IPS-18a (cell line): ENCODE results near the gene SEPTIN8.
A peak's percentile ranks its signal among the peaks of the same experiment; 100 is the strongest.

ENCODE experiments used
- H3K27ac ChIP-seq: one replicate; pipeline ENCODE4 v1.5.1; 2013; ENCODE audit warnings: low read length
- H3K27me3 ChIP-seq: one replicate; pipeline ENCODE4 v1.6.1; 2013; ENCODE audit warnings: mild to moderate bottlenecking, low read length; ENCODE audit not compliant: control insufficient read depth, insufficient read depth
- H3K36me3 ChIP-seq: one replicate; pipeline ENCODE4 v1.6.1; 2013; ENCODE audit warnings: low read depth, low read length; ENCODE audit not compliant: control insufficient read depth
- H3K4me1 ChIP-seq: one replicate; pipeline ENCODE4 v1.6.1; 2013; ENCODE audit warnings: low read depth, low read length; ENCODE audit not compliant: control insufficient read depth
- H3K4me3 ChIP-seq: one replicate; pipeline ENCODE4 v1.5.1; 2013; ENCODE audit warnings: low read length
- H3K9ac ChIP-seq: one replicate; pipeline ENCODE4 v1.6.1; 2013; ENCODE audit warnings: mild to moderate bottlenecking, low read length, moderate library complexity
- H3K9me3 ChIP-seq: one replicate; pipeline ENCODE4 v1.6.1; 2013; ENCODE audit warnings: low read depth, low read length; ENCODE audit not compliant: control insufficient read depth

SEPTIN8 gene

DNA sequence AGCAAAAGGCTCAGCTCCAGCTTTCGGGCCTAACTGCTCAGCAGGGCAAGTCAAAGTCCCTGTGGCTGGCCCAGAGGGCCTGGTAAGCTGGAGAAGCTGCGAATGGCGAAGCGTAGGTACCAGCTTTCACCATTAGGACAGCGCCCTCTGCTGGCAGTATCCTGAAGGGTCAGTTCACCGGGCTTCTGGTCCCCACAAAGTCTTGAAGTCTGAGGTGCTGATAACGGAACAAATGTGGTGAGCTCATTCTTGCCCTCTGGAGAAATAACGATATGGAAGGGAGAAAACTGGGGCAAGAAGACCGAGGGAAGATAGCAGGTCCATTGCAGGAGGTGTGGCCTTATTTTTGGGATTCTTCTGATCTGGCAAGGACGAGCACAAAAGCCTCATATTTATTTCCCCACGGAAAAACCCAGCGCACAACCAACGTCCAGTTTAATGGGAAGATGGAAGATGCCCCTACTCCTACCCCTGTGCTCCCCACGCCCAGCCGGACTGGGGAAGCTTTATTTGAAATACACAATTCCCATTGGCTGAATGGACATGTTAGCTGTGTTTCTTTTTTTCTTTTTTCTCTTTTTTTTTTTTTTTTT lies 43.2 kb upstream of the SEPTIN8 start:
- H3K27me3 ChIP-seq = peaks cover 53% of the 10 kb centered on the region
- no peaks in the 10 kb centered on the region for H3K36me3 ChIP-seq
- H3K9me3 ChIP-seq = no peaks in the 10 kb centered on the region
- peaks cover 8% of the 10 kb centered on the region for H3K4me1 ChIP-seq
- no peak overlapping the region for H3K4me3 ChIP-seq
- no peak overlapping the region for H3K9ac ChIP-seq
- no peak overlapping the region for H3K27ac ChIP-seq

GRCh38 chr5:132819468-132819867 lies 42.4 kb upstream of the SEPTIN8 start:
- peaks cover 8% of the 10 kb centered on the region for H3K4me1 ChIP-seq
- peaks cover 53% of the 10 kb centered on the region for H3K27me3 ChIP-seq
- H3K9me3 ChIP-seq = no peaks in the 10 kb centered on the region
- H3K9ac ChIP-seq = no peak overlapping the region
- H3K4me3 ChIP-seq = no peak overlapping the region
- H3K27ac ChIP-seq = no peak overlapping the region
- H3K36me3 ChIP-seq = no peaks in the 10 kb centered on the region

GRCh38 chr5:132817011-132817410 lies 40.0 kb upstream of the SEPTIN8 start:
- no peak overlapping the region for H3K9ac ChIP-seq
- H3K4me1 ChIP-seq = peaks cover 6% of the 10 kb centered on the region
- H3K27ac ChIP-seq = no peak overlapping the region
- no peak overlapping the region for H3K4me3 ChIP-seq
- no peaks in the 10 kb centered on the region for H3K9me3 ChIP-seq
- H3K27me3 ChIP-seq = peaks cover 66% of the 10 kb centered on the region
- H3K36me3 ChIP-seq = no peaks in the 10 kb centered on the region

DNA sequence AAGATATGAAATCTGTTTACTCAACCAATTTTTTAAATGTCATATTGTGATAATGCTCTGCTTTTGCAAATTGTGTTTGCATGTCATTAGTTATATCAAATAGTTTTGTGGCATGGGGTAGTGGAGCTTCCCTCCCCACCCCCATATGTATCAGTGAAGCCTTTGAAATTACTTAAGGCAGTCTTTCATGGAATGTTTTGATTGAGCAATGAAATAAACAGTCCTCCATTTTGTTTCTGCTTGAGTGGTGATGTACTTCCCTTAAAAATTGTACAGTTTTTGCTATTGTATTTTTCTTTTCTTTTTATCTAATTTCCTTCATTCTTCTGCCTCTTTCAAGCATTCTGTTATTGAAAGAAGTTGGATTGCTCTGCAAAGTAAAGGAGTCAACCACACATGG lies 39.5 kb upstream of the SEPTIN8 start:
- H3K9me3 ChIP-seq = no peaks in the 10 kb centered on the region
- H3K9ac ChIP-seq = no peak overlapping the region
- H3K4me1 ChIP-seq = peaks cover 6% of the 10 kb centered on the region
- H3K27ac ChIP-seq = no peak overlapping the region
- peaks cover 66% of the 10 kb centered on the region for H3K27me3 ChIP-seq
- H3K4me3 ChIP-seq = no peak overlapping the region
- H3K36me3 ChIP-seq = no peaks in the 10 kb centered on the region

GRCh38 chr5:132816083-132816482 lies 39.0 kb upstream of the SEPTIN8 start:
- Histone ChIP-seq H3K4me3 (no peak overlapping the region), H3K27ac (no peak overlapping the region), H3K9ac (no peak overlapping the region), H3K27me3 (peaks cover 67% of the 10 kb centered on the region), H3K9me3 (no peaks in the 10 kb centered on the region), H3K4me1 (peaks cover 6% of the 10 kb centered on the region), H3K36me3 (no peaks in the 10 kb centered on the region)

DNA sequence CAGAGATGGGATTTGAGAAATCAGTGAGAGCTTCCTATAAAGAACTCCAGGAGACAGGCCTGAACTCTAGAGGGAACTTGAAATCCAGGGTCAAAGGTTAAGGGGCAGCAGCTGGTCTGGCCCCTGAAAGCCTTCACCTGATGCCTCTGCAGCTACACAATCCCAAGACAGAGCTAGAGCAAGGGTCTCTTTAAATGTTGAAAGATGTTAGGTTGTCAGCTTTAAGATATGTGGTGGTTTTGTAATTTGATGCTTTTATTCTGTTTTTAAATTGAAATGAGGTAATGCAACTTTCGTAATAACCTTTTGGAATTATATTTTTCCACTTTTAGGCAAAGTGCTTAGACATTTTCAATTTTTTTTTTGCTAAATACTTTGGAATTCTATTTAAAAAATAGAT lies 38.4 kb upstream of the SEPTIN8 start:
- Histone ChIP-seq H3K4me3 (no peak overlapping the region), H3K4me1 (peaks cover 6% of the 10 kb centered on the region), H3K36me3 (no peaks in the 10 kb centered on the region), H3K27ac (no peak overlapping the region), H3K9ac (no peak overlapping the region), H3K27me3 (peaks cover 68% of the 10 kb centered on the region), H3K9me3 (no peaks in the 10 kb centered on the region)

- Histone ChIP-seq H3K36me3 (no peaks in the 10 kb centered on the region), H3K27ac (no peak overlapping the region), H3K4me1 (peaks cover 6% of the 10 kb centered on the region), H3K9ac (no peak overlapping the region), H3K9me3 (no peaks in the 10 kb centered on the region), H3K27me3 (peaks cover 69% of the 10 kb centered on the region), H3K4me3 (peak overlapping the region; percentile 24)
Measured at GRCh38 chr5:132814503-132815294, 37.7 kb upstream of the SEPTIN8 start.

DNA sequence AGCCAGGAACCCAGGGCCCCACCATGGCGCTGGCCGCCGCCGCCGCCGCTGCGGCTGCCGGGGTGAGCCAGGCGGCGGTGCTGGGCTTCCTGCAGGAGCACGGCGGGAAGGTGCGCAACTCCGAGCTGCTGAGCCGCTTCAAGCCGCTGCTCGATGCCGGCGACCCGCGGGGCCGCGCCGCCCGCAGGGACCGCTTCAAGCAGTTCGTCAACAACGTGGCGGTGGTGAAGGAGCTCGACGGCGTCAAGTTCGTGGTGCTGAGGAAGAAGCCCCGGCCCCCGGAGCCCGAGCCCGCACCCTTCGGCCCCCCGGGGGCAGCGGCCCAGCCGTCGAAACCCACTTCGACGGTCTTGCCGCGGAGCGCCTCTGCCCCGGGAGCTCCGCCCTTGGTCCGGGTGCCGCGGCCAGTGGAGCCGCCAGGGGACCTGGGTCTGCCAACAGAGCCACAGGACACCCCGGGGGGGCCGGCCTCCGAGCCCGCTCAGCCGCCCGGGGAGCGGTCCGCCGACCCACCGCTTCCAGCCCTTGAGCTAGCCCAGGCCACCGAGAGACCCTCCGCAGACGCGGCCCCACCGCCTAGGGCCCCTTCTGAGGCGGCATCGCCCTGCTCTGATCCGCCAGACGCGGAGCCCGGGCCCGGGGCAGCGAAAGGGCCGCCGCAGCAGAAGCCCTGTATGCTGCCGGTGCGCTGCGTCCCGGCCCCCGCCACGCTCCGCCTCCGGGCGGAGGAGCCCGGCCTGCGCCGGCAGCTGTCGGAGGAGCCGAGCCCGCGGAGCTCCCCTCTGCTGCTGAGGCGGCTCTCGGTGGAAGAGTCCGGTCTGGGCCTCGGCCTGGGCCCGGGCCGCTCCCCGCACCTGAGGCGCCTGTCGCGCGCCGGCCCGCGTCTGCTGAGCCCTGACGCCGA lies 36.8 kb upstream of the SEPTIN8 start:
- H3K9me3 ChIP-seq = no peaks in the 10 kb centered on the region
- H3K4me1 ChIP-seq = peaks cover 6% of the 10 kb centered on the region
- no peak overlapping the region for H3K27ac ChIP-seq
- no peaks in the 10 kb centered on the region for H3K36me3 ChIP-seq
- no peak overlapping the region for H3K9ac ChIP-seq
- H3K4me3 ChIP-seq = peak overlapping the region; percentile 24
- peaks cover 70% of the 10 kb centered on the region for H3K27me3 ChIP-seq

DNA sequence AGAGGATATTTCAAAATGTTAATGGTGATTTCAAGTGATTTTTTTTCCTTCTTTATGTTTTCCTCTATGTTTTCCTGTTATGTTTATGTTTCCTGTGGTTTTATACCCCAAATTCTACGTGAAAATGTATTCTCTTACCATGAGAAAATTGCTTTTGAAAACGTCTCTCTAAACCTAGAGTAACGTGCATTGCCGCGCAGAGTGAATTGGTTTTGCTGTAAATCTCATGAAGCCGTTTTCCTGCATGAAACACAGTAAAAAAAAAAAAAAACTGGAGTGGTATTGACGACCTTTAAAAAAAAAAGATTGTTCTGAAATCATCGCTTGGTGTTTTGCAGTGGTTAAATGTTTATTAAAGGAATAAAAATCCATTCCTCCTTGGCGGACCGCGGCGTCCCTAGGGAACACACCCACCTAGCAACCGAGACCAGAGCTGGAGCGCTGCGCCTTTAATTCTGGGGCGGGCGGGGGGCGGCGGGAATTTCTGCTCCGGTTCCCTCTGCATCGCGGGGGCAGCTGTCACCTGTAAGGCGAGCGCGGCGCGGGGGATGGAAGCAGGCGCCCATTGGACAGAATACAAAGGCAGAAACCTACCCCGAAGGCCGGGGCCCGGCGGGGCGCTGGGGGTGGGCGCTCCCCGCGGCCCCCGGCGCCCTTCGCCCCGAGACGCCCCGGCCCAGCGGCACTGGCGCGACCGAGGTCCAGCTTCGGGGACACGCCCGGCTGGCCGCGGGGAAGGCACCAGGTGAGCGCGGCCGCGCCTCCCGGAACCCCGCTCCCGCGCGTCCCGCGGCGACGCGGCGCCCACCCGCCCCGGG lies 36.0 kb upstream of the SEPTIN8 start, which contains the start of gene SOWAHA:
SOWAHA (plus strand) TSS at position 522 of the 818 bp plus-strand sequence. CDS start 320 bp downstream, outside the sequence.
- peaks cover 75% of the 10 kb centered on the region for H3K27me3 ChIP-seq
- H3K36me3 ChIP-seq = no peaks in the 10 kb centered on the region
- peaks cover 6% of the 10 kb centered on the region for H3K4me1 ChIP-seq
- no peaks in the 10 kb centered on the region for H3K9me3 ChIP-seq
- H3K27ac ChIP-seq = no peak within 1 kb of the TSS
- peak within 1 kb of the TSS; percentile 32 for H3K4me3 ChIP-seq
- no peak within 1 kb of the TSS for H3K9ac ChIP-seq

- Histone ChIP-seq H3K27me3 (peaks cover 74% of the 10 kb centered on the region), H3K36me3 (no peaks in the 10 kb centered on the region), H3K9me3 (no peaks in the 10 kb centered on the region), H3K4me3 (peak overlapping the region; percentile 32), H3K4me1 (peaks cover 7% of the 10 kb centered on the region), H3K9ac (no peak overlapping the region), H3K27ac (no peak overlapping the region)
Measured at GRCh38 chr5:132812123-132812765, 35.2 kb upstream of the SEPTIN8 start.
